22Rv1 (cell line): ENCODE results near the gene IRAK4.

Source experiments
- ZFX ChIP-seq: fragments of 450-650 bp; IDR thresholded peaks from 2 replicates; pipeline ENCODE4 v1.6.1; 2017; ENCODE audit warnings: antibody characterized with exemption, borderline replicate concordance
- TF ChIP-seq, protein P1 (sequence below): fragments of 450-650 bp; IDR thresholded peaks from 2 replicates; pipeline ENCODE4 v1.5.1; 2017; ENCODE audit warnings: mild to moderate bottlenecking

DNA sequence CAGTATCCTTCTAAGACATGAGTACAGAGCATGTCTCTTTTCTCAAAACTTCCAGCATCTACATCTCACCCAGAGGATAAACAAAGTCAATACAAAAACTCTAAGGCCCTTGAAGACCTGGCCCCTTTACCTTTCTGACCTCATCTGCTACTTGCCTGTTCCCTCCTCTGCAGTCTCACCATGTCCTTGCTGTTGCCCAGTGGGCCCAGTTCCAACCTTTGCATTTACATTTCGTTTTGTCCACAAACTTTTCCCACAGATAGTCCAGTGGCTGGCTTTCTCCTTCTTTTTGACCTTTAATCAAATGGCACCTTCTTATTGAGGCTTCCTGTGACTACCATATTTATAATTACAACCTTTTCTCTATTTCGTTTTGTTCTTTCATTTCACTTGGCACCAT is 1.6 kb downstream of the IRAK4 start:
- TF ChIP-seq, protein P1, sequence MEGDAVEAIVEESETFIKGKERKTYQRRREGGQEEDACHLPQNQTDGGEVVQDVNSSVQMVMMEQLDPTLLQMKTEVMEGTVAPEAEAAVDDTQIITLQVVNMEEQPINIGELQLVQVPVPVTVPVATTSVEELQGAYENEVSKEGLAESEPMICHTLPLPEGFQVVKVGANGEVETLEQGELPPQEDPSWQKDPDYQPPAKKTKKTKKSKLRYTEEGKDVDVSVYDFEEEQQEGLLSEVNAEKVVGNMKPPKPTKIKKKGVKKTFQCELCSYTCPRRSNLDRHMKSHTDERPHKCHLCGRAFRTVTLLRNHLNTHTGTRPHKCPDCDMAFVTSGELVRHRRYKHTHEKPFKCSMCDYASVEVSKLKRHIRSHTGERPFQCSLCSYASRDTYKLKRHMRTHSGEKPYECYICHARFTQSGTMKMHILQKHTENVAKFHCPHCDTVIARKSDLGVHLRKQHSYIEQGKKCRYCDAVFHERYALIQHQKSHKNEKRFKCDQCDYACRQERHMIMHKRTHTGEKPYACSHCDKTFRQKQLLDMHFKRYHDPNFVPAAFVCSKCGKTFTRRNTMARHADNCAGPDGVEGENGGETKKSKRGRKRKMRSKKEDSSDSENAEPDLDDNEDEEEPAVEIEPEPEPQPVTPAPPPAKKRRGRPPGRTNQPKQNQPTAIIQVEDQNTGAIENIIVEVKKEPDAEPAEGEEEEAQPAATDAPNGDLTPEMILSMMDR, result no peak
- no peak for TF ChIP-seq ZFX
